Peyer's patch (tissue), 4 donors: ENCODE data around the gene MAX.

Source experiments
- CTCF ChIP-seq, 6 experiments: fragments of 450-650 bp in 4 of 6; fragments of 200-600 bp in 2 of 6; sonication (generic) in 1 of 6; IDR thresholded peaks; one replicate each; pipeline ENCODE4 v1.5.1; 2017 to 2019; ENCODE audit warnings: antibody characterized with exemption in 6 of 6, mild to moderate bottlenecking in 3 of 6, moderate library complexity in 1 of 6
- POLR2A ChIP-seq, 2 donors: fragments of 450-650 bp; IDR thresholded peaks; one replicate each; pipeline ENCODE4 v1.5.1; 2017; ENCODE audit warnings: antibody characterized with exemption in 2 of 2, mild to moderate bottlenecking in 2 of 2, moderate library complexity in 2 of 2

- no peak for TF ChIP-seq CTCF (IDR thresholded peaks at IDR 0.05)
- TF ChIP-seq POLR2A (IDR thresholded peaks at IDR 0.05) = no peak
Measured at GRCh38 chr14:65032319-65032718, 70.0 kb downstream of the MAX start.
